ENCODE data around the gene TACC2. TPM values are rescaled to one million over a fixed set of nuclear protein-coding genes. Genes with fewer than 3 reads are reported as not detected.

TACC2 gene
- total RNA-seq, 1 donor from 2014 or later = not detected

DNA sequence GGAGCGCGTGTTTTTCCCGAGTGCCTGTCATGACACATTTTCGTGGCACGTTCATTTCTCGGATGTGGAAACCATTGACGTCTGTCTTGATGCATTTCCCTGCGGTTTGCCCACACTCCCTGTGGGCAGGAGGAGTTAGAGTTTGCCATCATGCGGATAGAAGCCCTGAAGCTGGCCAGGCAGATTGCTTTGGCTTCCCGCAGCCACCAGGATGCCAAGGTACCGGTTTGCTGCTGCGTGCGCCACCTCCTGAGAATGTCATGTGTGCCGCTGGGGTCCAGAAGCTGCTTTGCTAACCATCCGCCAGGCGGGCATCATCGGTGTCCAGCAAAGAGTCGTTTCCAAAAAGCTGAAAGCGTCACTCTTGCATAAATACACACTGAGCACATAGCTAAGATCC, 241.3 kb downstream of the TACC2 start:
- Mint-ChIP-seq H3K4me3 (ENCODE audit: low read depth) (no peak overlapping the region), H3K4me1 (ENCODE audit: low read depth) (no peaks in the 10 kb centered on the region), H3K27ac (no peak overlapping the region), H3K9me3 (no peaks in the 10 kb centered on the region), H3K36me3 (ENCODE audit: low read depth) (no peaks in the 10 kb centered on the region), H3K27me3 (ENCODE audit: low read depth) (peaks cover 2% of the 10 kb centered on the region)
- DNase-seq (ENCODE audit: low spot score) = no peak
- intact Hi-C loops (cut with micrococcal nuclease) = no loop called here

DNA sequence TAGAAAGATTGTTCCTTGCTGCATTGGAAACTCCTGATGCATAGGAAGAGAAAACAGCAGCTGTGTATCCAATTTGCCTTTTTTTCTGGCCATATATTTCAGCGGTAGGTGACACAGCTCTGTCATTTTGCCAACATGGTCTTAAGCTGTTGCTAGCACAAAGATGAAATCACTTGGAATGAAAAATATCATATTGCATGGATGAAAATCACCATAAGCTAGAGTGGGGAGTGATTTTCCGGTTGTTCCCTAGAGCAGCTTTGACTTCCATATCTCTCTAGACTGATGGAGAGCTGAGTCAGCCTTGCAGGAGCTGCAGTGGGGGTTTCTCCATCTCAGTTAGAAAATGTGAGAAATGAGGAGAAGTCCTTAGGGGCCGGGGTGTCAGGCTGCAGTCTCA, 243.8 kb downstream of the TACC2 start:
- no peak overlapping the region for H3K4me3 Mint-ChIP-seq (ENCODE audit: low read depth)
- no peak for DNase-seq (ENCODE audit: low spot score)
- no peak overlapping the region for H3K27ac Mint-ChIP-seq
- no peaks in the 10 kb centered on the region for H3K36me3 Mint-ChIP-seq (ENCODE audit: low read depth)
- H3K27me3 Mint-ChIP-seq (ENCODE audit: low read depth) = no peaks in the 10 kb centered on the region
- no peaks in the 10 kb centered on the region for H3K4me1 Mint-ChIP-seq (ENCODE audit: low read depth)
- H3K9me3 Mint-ChIP-seq = no peaks in the 10 kb centered on the region
- intact Hi-C loops (cut with micrococcal nuclease) = no loop called here

DNA sequence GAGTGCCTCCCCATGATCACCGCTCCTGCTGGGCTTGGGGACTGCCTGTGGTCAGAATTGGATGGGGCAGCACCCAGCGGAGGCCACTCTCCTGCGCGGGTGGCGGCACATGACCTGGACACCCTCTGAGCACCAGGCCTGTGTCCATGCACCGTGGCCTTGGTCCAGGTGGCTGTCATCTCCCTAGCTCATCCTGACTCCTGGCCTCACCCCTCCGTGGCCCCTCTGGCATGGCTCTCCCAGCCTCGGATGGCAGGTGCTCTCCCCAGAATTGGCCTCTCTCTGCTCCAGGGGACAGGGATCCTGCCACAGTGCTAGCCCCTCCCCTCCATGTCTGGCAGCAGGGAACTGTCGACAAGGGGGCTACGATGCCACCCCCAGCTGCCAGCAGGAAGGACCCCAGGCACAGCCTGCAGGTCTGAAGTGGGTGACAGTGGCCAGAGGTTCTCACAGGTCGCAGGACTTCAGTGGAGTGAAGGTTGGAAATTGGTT, 244.9 kb downstream of the TACC2 start:
- H3K36me3 Mint-ChIP-seq (ENCODE audit: low read depth) = no peaks in the 10 kb centered on the region
- H3K4me3 Mint-ChIP-seq (ENCODE audit: low read depth) = no peak overlapping the region
- no peaks in the 10 kb centered on the region for H3K9me3 Mint-ChIP-seq
- no peaks in the 10 kb centered on the region for H3K27me3 Mint-ChIP-seq (ENCODE audit: low read depth)
- no peak for DNase-seq (ENCODE audit: low spot score)
- H3K4me1 Mint-ChIP-seq (ENCODE audit: low read depth) = no peaks in the 10 kb centered on the region
- intact Hi-C loops (cut with micrococcal nuclease) = no loop called here
- no peak overlapping the region for H3K27ac Mint-ChIP-seq

DNA sequence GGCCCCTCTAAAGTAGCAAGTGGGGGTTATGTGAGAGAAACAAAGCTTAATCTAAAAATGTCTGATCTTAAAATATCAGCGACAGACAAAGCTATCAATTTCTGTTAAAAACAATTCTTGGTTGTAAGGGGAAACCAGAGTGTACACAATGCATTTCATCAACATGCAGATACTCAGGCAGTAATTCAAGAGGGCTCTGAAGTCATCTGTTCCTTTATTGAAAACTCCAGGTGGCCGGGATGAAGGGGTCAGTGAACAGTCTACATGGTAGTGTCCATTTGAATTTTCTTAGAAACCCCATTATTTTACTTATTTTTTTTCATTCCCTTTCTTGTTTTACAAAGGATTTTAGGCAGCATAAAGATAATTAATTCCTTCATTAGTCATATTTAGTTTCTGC, 245.5 kb downstream of the TACC2 start:
- H3K4me1 Mint-ChIP-seq (ENCODE audit: low read depth) = no peaks in the 10 kb centered on the region
- H3K27me3 Mint-ChIP-seq (ENCODE audit: low read depth) = no peaks in the 10 kb centered on the region
- H3K4me3 Mint-ChIP-seq (ENCODE audit: low read depth) = no peak overlapping the region
- intact Hi-C loops (cut with micrococcal nuclease) = no loop called here
- no peaks in the 10 kb centered on the region for H3K36me3 Mint-ChIP-seq (ENCODE audit: low read depth)
- H3K27ac Mint-ChIP-seq = no peak overlapping the region
- no peaks in the 10 kb centered on the region for H3K9me3 Mint-ChIP-seq
- DNase-seq (ENCODE audit: low spot score) = no peak

DNA sequence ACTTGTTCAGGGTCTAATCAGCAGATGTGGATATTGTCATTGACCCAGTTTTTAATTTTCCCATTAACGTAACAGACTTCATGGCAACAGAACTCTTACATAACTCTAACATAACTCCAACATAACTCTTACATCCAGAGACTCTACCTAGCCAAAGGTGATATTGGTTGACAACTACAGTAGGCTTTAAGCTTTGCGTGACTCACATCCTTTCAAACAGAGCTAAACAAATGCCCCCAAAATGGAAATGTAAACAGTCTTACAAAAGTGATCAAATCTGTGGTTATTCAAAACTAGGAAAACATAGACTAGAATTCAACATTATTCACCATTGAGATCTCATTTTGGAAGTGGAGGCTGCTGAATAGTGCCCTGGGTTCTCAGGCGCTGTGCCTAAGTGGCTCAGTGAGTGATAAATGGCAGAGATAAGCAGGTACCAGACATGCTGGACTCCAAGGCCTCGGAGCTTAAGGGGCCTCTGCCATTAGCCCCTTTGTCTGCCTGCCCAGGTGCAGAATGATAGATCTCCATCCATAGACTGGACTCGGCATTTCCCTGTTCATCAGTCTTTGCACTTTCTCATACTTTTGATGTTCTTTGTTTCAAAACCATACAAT, 247.8 kb downstream of the TACC2 start:
- H3K27ac Mint-ChIP-seq = no peak overlapping the region
- DNase-seq (ENCODE audit: low spot score) = no peak
- H3K27me3 Mint-ChIP-seq (ENCODE audit: low read depth) = no peaks in the 10 kb centered on the region
- H3K36me3 Mint-ChIP-seq (ENCODE audit: low read depth) = no peaks in the 10 kb centered on the region
- no peaks in the 10 kb centered on the region for H3K4me1 Mint-ChIP-seq (ENCODE audit: low read depth)
- no peak overlapping the region for H3K4me3 Mint-ChIP-seq (ENCODE audit: low read depth)
- no peaks in the 10 kb centered on the region for H3K9me3 Mint-ChIP-seq
- intact Hi-C loops (cut with micrococcal nuclease) = no loop called here

DNA sequence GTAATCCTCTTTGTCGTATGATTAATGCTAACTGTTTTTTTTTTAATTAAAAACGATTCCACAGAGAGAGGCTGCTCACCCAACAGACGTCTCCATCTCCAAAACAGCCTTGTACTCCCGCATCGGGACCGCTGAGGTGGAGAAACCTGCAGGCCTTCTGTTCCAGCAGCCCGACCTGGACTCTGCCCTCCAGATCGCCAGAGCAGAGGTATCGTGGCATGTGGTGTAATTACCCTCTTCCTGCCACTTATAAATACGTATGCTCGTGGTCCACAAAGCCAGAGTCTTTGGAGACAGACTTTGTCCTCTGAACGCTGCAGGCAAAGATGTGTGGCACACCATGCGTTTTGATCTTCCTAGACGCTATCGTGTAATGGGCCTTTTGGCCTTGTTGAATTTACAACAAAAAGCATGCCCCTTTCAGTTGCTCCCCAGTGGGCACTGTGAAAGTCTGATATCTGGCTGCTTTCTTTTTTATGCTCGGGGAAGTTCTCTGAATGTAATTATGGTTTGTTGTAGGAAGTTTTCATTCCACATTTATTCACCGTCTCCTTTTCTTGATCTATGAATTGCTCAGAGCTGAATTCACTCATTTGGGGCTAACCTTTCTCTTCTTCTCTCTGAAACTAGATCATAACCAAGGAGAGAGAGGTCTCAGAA, 248.5 kb downstream of the TACC2 start:
- H3K27ac Mint-ChIP-seq = no peak overlapping the region
- DNase-seq (ENCODE audit: low spot score) = no peak
- no peaks in the 10 kb centered on the region for H3K4me1 Mint-ChIP-seq (ENCODE audit: low read depth)
- H3K27me3 Mint-ChIP-seq (ENCODE audit: low read depth) = no peaks in the 10 kb centered on the region
- H3K4me3 Mint-ChIP-seq (ENCODE audit: low read depth) = no peak overlapping the region
- H3K9me3 Mint-ChIP-seq = no peaks in the 10 kb centered on the region
- H3K36me3 Mint-ChIP-seq (ENCODE audit: low read depth) = no peaks in the 10 kb centered on the region
- intact Hi-C loops (cut with micrococcal nuclease) = no loop called here

DNA sequence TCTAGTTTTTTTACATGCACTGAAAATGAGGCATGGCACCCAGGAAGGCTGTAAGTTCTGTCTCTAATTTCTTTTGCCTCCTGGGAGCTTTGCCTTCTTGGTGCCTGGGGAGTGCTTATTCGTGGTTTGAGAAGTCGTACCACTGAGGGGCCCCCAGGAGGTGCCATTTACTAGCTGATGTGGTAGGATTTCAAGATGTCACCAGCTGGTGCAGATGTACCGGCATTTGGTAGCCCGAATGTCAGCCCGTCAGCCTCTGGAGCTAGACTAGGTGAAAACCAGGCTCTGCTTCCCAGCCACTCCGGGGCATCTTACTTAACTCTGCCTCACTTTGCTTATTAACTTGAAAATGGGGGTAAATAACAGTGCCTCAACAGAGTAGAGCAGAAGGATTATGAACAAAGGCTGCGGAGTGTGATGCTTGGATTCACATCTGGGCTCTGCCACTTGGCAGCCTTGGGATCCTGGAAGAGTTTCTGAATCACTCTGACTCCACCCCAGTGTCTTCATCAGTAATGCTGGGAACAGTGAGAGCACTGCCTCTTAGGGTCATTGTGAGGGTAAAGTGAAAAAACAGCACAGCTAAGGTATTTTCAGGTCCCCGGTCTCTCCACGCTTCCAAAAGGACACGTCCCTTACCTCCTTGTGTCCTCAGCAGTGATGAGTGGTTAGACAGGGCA, 250.8 kb downstream of the TACC2 start:
- DNase-seq (ENCODE audit: low spot score) = no peak
- H3K27me3 Mint-ChIP-seq (ENCODE audit: low read depth) = no peaks in the 10 kb centered on the region
- no peaks in the 10 kb centered on the region for H3K36me3 Mint-ChIP-seq (ENCODE audit: low read depth)
- intact Hi-C loops (cut with micrococcal nuclease) = no loop called here
- no peaks in the 10 kb centered on the region for H3K4me1 Mint-ChIP-seq (ENCODE audit: low read depth)
- no peak overlapping the region for H3K4me3 Mint-ChIP-seq (ENCODE audit: low read depth)
- no peaks in the 10 kb centered on the region for H3K9me3 Mint-ChIP-seq
- no peak overlapping the region for H3K27ac Mint-ChIP-seq

DNA sequence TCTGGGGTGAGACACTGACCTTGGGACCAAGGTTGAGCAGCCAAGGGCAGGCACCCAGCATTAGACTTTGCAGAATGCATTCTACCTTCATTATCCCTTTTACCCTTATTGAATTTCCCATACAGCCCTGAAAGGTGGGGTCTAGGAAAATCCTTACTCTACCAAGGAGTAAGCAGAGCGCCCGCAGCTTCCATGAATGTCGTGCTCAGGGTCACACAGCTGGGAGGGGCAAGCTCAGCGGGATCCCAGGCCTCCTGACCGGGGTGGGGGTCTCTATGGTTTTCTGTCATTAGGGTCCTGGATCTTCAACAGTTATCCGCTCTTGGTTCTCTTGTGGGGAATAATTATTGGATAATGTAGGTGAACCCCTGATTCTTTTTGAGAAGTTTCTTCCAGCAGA, 251.4 kb downstream of the TACC2 start:
- no peak overlapping the region for H3K4me3 Mint-ChIP-seq (ENCODE audit: low read depth)
- DNase-seq (ENCODE audit: low spot score) = no peak
- H3K36me3 Mint-ChIP-seq (ENCODE audit: low read depth) = no peaks in the 10 kb centered on the region
- no peaks in the 10 kb centered on the region for H3K27me3 Mint-ChIP-seq (ENCODE audit: low read depth)
- no peaks in the 10 kb centered on the region for H3K4me1 Mint-ChIP-seq (ENCODE audit: low read depth)
- intact Hi-C loops (cut with micrococcal nuclease) = no loop called here
- no peaks in the 10 kb centered on the region for H3K9me3 Mint-ChIP-seq
- H3K27ac Mint-ChIP-seq = no peak overlapping the region

DNA sequence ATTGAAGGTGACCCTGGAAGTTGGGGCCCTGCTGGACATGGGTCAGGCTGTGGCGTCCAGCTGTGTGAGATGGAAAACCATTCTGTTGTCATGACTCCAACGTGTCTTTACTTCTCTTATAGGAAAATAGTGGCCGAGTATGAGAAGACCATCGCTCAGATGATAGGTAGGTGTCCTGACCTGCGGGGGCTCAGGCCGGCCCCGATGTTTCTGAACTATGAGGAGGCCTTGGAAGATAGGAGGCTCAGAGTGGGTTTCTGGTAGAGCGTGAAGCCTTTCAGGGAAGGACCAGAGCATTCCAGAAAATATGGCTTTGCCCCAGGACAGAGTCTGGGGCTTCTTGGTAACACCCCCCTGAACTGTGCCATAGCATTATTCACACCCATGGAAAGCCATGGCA, 252.9 kb downstream of the TACC2 start:
- no peak overlapping the region for H3K4me3 Mint-ChIP-seq (ENCODE audit: low read depth)
- H3K27ac Mint-ChIP-seq = no peak overlapping the region
- no peaks in the 10 kb centered on the region for H3K4me1 Mint-ChIP-seq (ENCODE audit: low read depth)
- H3K36me3 Mint-ChIP-seq (ENCODE audit: low read depth) = no peaks in the 10 kb centered on the region
- no peak for DNase-seq (ENCODE audit: low spot score)
- H3K9me3 Mint-ChIP-seq = no peaks in the 10 kb centered on the region
- intact Hi-C loops (cut with micrococcal nuclease) = no loop called here
- no peaks in the 10 kb centered on the region for H3K27me3 Mint-ChIP-seq (ENCODE audit: low read depth)

DNA sequence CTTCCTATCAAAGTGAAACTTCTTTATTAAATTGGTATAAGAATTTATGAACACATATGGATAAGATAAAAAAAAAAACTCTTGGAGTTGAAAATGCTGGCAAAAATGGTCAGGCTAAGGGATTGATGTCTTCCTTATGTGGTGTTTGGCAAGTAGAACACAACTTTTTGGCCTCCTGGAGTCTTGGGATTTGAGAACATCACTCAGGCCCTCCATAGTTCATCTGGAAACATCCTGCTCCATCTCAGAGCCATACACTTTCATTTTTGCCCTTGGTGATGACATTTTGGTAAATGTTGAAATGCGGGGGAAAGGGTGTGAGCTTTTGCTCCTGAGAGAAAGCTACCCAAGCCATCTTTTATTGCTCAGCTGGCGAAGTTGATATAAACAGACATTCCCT, 254.6 kb downstream of the TACC2 start:
- intact Hi-C loops (cut with micrococcal nuclease) = no loop called here
- no peak overlapping the region for H3K4me3 Mint-ChIP-seq (ENCODE audit: low read depth)
- no peaks in the 10 kb centered on the region for H3K4me1 Mint-ChIP-seq (ENCODE audit: low read depth)
- no peaks in the 10 kb centered on the region for H3K9me3 Mint-ChIP-seq
- no peaks in the 10 kb centered on the region for H3K27me3 Mint-ChIP-seq (ENCODE audit: low read depth)
- H3K27ac Mint-ChIP-seq = no peak overlapping the region
- no peak for DNase-seq (ENCODE audit: low spot score)
- H3K36me3 Mint-ChIP-seq (ENCODE audit: low read depth) = no peaks in the 10 kb centered on the region

DNA sequence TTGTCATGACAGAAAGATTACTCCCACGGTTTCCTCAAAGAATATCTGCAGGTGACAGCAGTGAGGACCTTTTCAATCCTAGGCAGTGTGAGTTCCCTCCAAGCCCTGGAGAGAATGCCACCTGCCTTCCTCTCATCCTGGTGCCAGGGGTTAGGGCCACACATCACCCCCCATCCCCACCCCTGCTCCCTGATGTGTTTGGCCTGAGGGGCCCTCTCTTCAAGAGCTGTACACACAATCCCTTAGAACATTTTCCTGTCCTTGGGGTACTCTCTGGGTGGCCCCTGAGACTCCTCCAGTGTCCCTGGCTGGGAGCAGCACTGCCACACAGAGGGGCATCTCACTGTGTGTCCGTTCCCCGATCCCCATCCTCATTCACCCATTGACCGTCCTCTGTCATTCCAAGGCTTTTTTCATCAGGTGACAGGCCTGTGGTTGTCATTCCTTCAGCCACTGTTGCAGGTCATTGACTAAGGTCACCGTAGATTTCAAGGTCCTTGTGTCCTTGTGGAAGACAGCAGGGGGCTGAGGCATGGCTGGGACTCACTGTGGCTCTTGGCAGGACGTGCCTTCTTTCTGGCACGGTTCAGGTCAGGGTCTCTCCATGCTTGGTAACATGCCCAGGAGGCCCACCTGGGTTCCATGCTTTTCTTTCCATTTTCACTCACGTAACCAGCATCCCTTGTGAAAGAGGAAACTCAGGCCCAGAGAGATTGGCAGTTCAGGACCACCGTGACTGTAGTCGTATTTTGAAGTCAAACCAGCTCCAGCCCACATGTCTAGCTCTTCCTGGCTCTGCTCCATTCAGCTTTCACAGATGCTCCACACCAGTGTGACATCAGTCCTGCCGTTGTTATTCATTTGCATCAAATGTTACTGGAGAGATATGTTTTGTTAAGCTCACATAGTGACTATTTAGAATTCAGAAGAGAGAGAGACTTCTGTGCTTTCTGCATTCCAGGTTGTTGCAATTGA, 255.3 kb downstream of the TACC2 start:
- no peak overlapping the region for H3K27ac Mint-ChIP-seq

DNA sequence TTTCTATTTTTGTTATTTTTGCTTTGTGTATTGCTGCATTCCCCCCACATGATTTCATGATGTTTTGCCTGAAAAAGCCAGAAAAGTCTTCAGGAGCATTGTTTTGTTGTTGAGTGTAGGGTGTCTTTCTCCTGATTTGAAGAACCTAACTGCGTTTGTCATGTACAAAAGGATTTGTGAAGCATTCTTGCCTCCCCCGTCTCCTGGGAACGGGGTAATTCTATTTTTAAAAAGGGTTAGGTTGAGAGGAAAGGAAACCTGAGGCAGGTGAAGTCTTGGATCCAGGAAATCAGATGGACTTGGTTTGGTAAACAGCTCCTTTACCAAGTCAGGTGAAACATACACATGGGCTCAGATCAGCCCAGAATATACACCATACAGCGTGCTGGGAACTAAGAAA, 256.2 kb downstream of the TACC2 start:
- Mint-ChIP-seq H3K36me3 (ENCODE audit: low read depth) (no peaks in the 10 kb centered on the region), H3K4me1 (ENCODE audit: low read depth) (no peaks in the 10 kb centered on the region), H3K27ac (no peak overlapping the region), H3K9me3 (no peaks in the 10 kb centered on the region), H3K4me3 (ENCODE audit: low read depth) (no peak overlapping the region), H3K27me3 (ENCODE audit: low read depth) (no peaks in the 10 kb centered on the region)
- no peak for DNase-seq (ENCODE audit: low spot score)
- intact Hi-C loops (cut with micrococcal nuclease) = no loop called here

More for the DNA sequence above, 255.3 kb downstream of the TACC2 start:
- Mint-ChIP-seq H3K4me3 (ENCODE audit: low read depth) (no peak overlapping the region), H3K4me1 (ENCODE audit: low read depth) (no peaks in the 10 kb centered on the region), H3K36me3 (ENCODE audit: low read depth) (no peaks in the 10 kb centered on the region), H3K9me3 (no peaks in the 10 kb centered on the region), H3K27me3 (ENCODE audit: low read depth) (no peaks in the 10 kb centered on the region)
- intact Hi-C loops (cut with micrococcal nuclease) = no loop called here
- DNase-seq (ENCODE audit: low spot score) = no peak
